ENCODE data around the gene SPATA20. TPM values are rescaled to one million over a fixed set of nuclear protein-coding genes. Genes with fewer than 3 reads are reported as not detected.

Gene SPATA20
- total and polyA plus RNA-seq, 7 donors = 4.8 to 25.8 (median 16.7) TPM

DNA sequence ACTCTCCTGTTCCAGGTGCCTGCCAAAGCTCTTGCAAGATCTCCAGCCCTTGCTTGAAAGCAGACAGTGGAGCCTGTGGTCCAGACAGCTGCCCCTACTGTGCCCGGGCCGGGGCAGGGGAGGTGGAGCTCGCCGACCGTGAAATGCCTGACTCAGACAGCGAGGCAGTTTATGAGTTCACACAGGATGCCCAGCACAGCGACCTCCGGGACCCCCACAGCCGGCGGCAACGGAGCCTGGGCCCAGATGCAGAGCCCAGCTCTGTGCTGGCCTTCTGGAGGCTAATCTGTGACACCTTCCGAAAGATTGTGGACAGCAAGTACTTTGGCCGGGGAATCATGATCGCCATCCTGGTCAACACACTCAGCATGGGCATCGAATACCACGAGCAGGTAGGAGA is 31.2 kb downstream of the SPATA20 start:
- intact Hi-C loops (cut with DNase I) = no loop called here
- Histone ChIP-seq H3K27ac (no peak overlapping the region), H3K9me3 (no peaks in the 10 kb centered on the region), H3K36me3 (ENCODE audit: insufficient read depth in 1 of 2, low read depth in 1 of 2) (no peaks in the 10 kb centered on the region), H3K4me1 (no peaks in the 10 kb centered on the region), H3K4me3 (no peak overlapping the region), H3K27me3 (ENCODE audit: insufficient read depth in 3 of 3, low read length in 2 of 3) (peaks cover 0 to 3% (median 0%) of the 10 kb centered on the region in 3 donors)
- TF ChIP-seq, protein P1, sequence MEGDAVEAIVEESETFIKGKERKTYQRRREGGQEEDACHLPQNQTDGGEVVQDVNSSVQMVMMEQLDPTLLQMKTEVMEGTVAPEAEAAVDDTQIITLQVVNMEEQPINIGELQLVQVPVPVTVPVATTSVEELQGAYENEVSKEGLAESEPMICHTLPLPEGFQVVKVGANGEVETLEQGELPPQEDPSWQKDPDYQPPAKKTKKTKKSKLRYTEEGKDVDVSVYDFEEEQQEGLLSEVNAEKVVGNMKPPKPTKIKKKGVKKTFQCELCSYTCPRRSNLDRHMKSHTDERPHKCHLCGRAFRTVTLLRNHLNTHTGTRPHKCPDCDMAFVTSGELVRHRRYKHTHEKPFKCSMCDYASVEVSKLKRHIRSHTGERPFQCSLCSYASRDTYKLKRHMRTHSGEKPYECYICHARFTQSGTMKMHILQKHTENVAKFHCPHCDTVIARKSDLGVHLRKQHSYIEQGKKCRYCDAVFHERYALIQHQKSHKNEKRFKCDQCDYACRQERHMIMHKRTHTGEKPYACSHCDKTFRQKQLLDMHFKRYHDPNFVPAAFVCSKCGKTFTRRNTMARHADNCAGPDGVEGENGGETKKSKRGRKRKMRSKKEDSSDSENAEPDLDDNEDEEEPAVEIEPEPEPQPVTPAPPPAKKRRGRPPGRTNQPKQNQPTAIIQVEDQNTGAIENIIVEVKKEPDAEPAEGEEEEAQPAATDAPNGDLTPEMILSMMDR (IDR thresholded peaks at IDR 0.05) = no peak
- ATAC-seq (no peak), DNase-seq (no peak)
- whole genome bisulfite sequencing, 3 donors = 68 to 75% (median 74%) methylated on average over 16 of the region's 16 CpGs

DNA sequence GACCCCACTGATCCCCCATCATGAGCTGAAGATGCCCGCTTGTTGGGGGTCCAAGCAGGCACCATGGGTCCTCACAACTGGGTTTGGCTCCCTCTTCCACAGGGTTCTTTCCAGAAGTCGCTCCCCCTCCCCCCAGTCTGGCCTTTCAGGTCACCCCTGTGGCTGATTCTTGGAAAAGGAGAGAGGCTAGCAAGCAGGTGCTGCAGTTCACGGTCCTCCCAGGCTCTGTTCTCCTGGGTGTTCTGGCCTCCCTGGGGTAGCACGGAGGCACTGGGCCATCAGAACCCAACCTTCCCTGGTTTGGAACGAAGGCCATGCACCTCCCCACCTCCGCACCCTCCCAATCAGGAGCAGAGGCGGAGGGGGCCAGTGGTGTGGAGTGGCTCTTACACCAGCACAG is 32.4 kb downstream of the SPATA20 start:
- ATAC-seq = no peak
- Histone ChIP-seq H3K27me3 (ENCODE audit: insufficient read depth in 3 of 3, low read length in 2 of 3) (peaks cover 0 to 3% (median 0%) of the 10 kb centered on the region in 3 donors), H3K4me1 (no peaks in the 10 kb centered on the region), H3K9me3 (no peaks in the 10 kb centered on the region), H3K36me3 (ENCODE audit: insufficient read depth in 1 of 2, low read depth in 1 of 2) (no peaks in the 10 kb centered on the region), H3K4me3 (no peak overlapping the region), H3K27ac (no peak overlapping the region)
- WGBS, 3 donors = 83 to 93% (median 90%) methylated on average over 7 of the region's 7 CpGs
- intact Hi-C loops (cut with DNase I) = no loop called here
- DNase-seq = no peak
- TF ChIP-seq, protein P1 (IDR thresholded peaks at IDR 0.05) = no peak

DNA sequence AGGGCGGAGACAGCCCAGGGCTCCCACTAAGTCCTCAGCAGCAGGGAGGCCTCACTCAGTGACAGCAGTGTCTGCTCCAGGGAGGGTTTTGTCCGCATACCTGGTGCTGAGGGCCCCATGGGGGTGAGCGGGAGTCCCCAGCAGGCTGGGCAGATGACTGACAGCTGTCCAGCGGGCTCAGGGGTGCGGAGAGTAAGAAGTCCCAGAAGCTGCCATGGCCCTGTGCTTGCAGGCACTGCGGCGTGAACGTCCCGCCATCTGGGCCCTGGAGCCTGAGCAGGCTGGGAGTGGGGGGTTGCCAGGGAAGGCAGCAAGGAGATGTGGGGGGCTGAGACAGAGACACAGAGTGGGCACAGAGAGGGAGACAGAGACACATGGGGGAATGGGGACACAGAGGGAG is 33.7 kb downstream of the SPATA20 start:
- TF ChIP-seq, protein P1 (IDR thresholded peaks at IDR 0.05) = no peak
- Histone ChIP-seq H3K27ac (no peak overlapping the region), H3K36me3 (ENCODE audit: insufficient read depth in 1 of 2, low read depth in 1 of 2) (no peaks in the 10 kb centered on the region), H3K9me3 (no peaks in the 10 kb centered on the region), H3K27me3 (ENCODE audit: insufficient read depth in 3 of 3, low read length in 2 of 3) (peaks cover 0 to 3% (median 0%) of the 10 kb centered on the region in 3 donors), H3K4me3 (no peak overlapping the region), H3K4me1 (no peaks in the 10 kb centered on the region)
- ATAC-seq (no peak), DNase-seq (no peak)
- intact Hi-C loops (cut with DNase I) = no loop called here
- WGBS, 3 donors = 90 to 93% (median 92%) methylated on average over 9 of the region's 9 CpGs

DNA sequence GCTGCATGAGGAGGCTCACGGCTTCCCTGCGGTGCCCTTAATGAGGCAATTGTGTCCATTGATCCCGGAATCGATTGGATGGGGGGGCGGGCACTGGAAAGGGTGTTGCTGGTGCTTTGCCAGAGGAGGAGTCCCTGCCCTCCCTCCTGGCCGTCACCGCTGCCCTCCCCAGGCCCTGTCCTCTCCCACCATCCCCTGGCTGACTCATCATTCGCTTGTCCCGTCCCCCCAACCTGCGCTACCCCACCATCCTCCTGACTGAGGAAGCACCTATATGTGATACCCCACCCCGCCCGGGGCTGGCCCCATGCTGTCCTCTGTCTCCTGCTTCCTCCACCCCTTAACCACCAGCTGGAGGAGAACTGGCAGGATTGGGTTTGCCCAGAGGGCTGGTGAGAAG is 34.3 kb downstream of the SPATA20 start:
- no peaks in the 10 kb centered on the region for H3K36me3 ChIP-seq (ENCODE audit: insufficient read depth in 1 of 2, low read depth in 1 of 2)
- TF ChIP-seq, protein P1 (IDR thresholded peaks at IDR 0.05) = no peak
- no peak overlapping the region for H3K4me3 ChIP-seq
- H3K9me3 ChIP-seq = no peaks in the 10 kb centered on the region
- H3K4me1 ChIP-seq = no peaks in the 10 kb centered on the region
- no peak overlapping the region for H3K27ac ChIP-seq
- DNase-seq = no peak
- intact Hi-C loops (cut with DNase I) = no loop called here
- WGBS, 3 donors = 92 to 95% (median 95%) methylated on average over 12 of the region's 12 CpGs
- H3K27me3 ChIP-seq (ENCODE audit: insufficient read depth in 3 of 3, low read length in 2 of 3) = peaks cover 0 to 3% (median 0%) of the 10 kb centered on the region in 3 donors
- no peak for ATAC-seq

DNA sequence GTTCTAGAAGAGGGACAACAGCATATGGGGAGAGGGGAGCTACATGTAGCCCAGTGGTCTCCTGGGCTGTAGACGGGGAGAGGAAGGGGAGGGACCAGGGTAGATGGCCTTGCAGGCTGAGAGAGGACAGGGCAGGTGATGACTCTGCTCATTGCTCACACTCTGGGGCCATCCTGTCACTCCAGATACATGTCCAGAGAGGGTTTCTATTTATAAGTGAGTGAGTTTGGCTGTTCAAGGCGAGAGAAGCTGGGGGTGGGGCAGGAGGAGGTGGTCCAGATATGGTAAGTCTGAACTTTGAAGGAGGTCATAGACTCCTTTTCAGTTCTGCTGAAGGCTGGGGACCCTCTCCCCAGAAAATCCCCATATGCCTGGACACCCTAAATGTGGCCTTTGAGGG is 35.8 kb downstream of the SPATA20 start:
- ATAC-seq (peak; percentile 72 to 92 (median 80)), DNase-seq (no peak)
- Histone ChIP-seq H3K9me3 (no peaks in the 10 kb centered on the region), H3K4me3 (no peak overlapping the region), H3K4me1 (no peaks in the 10 kb centered on the region), H3K27me3 (ENCODE audit: insufficient read depth in 3 of 3, low read length in 2 of 3) (peaks cover 0 to 3% (median 0%) of the 10 kb centered on the region in 3 donors), H3K36me3 (ENCODE audit: insufficient read depth in 1 of 2, low read depth in 1 of 2) (no peaks in the 10 kb centered on the region), H3K27ac (no peak overlapping the region)
- intact Hi-C loops (cut with DNase I) = no loop called here
- TF ChIP-seq, protein P1 (IDR thresholded peaks at IDR 0.05) = no peak
- 54 to 66% (median 62%) methylated on average over 2 of the region's 2 CpGs for WGBS, 3 donors

Data from psoas muscle (tissue), 8 donors.